GM19372 (cell line): ENCODE data around the gene TLE1.

ENCODE experiments used
- ATAC-seq: cut with Tn5 transposase; IDR thresholded peaks from one replicate; pipeline ENCODE4 v1.9.1; 2021; ENCODE audit warnings: mild to moderate bottlenecking, low read depth, moderate library complexity; ENCODE audit not compliant: unreplicated experiment

Gene TLE1

DNA sequence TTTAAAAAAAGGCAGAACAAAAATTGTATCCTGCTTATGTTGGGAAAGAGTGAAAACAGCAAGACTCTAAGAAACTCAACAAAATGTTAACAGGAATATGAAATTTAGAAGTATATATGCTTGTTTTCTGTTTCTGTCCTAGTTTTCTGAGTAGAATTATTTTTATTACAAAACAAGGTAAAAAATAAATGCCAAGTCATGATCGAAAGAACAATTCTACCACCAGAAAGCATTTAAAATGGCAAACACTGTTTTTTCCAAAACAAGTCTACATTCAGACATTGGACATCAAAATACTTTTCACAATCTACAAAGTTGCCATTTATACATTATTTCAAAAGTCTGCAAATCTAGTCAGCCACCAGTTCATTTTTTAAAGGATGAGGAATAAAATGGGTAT is 102.6 kb downstream of the TLE1 start:
- no peak for ATAC-seq

- no peak for ATAC-seq
Measured at GRCh38 chr9:81585191-81585763, 104.1 kb downstream of the TLE1 start.

GRCh38 chr9:81584099-81584498 is 105.2 kb downstream of the TLE1 start:
- no peak for ATAC-seq

GRCh38 chr9:81581986-81582385 is 107.4 kb downstream of the TLE1 start:
- ATAC-seq, result no peak

GRCh38 chr9:81579381-81579780 is 110.0 kb downstream of the TLE1 start:
- ATAC-seq, result no peak

- no peak for ATAC-seq
Measured at GRCh38 chr9:81578606-81579005, 110.7 kb downstream of the TLE1 start.

DNA sequence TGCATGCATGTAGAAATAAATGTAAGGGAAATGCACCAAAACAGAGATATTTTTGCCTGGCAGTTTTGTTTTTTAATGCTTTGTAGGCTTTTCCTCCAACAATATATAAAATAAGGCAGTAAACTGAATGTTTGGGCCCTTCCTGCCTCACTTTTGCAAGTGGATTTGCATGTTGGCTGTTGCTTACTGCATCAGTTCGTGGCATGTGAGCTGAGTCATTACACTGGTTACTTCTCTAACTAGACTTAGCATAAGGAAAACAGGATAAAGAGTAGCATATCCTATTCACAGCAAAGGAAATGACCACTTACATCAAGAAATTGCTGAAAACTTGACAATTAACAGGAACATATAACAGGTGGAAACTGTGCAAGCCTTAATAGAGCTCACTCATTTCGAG is 113.4 kb downstream of the TLE1 start:
- no peak for ATAC-seq

DNA sequence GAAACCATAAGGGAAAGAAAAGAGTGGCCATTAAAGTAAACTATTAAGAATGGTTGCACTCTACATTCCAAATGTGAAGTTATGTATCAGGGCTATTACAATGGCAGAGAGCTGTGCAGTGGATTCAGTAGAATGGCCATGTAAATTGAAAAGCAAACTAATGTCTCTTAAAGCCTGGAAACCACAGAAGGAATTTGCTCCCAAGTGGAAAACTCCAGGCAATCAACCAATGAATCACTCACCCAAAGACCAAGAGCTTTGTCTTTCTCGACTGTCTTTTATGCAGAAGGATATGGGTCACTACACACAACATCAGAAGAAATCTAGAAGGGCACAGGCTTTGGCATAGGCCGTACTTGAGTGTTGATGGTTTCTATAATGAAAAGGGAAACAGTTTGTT is 114.9 kb downstream of the TLE1 start:
- no peak for ATAC-seq

DNA sequence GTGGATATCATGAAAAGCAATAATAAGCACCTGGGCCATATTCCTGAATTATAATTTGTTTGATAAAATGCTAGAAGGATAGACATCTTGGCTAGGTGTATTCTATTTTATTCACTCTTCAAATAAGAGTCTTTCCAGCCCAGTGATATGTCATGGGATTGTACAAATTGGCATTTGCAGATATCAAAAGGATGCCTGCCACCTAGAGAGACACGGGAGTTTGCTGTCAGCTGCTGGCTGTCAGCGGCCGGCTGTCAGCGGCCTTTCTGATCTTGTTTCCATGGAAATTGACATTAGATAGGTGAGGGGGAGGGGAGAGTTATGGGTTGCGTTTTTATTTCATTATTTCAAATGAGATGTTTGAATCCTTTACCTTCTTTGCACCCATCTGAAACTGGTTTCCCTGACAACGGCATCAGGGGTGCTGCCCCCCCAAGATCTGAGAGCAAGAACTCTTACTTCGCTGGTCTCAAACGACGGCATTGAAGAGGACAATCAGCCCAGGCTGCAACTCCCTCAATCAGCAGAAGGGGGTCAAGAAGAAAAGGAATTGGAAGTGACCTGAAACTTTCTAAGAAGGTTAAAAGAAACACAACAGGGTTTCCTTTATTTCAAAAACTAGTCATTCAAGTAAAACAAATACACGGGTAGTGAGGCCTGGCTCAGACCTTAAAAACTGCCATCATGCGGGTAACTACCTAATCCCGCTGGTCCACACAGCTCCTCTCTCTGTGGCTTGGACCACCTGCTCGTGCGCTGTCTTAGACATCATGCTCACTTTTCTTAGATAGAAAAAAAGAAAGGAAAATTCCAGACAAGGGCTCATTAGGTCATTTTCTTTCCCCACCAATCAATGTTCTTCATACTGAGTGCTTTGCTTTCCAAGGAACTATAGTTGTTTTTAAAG is 115.7 kb downstream of the TLE1 start:
- no peak for ATAC-seq

DNA sequence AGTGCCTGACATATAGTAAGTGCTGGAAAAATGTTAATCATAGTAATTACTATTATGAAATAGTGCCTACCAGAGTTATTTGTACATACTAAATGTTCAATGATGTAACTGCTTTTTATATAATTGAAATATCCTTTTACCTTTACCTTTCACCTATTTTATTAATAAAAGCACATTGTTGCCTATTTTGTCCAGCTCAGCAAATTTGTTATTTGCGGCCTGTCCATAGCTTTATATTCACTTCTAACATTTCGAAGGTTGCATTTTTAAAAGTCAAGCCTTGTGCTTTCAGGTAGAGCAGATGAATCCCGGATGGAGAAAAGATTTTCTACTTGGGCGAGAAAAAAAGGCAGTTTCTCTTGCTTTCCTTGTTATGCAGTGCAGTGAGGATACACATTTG is 119.3 kb downstream of the TLE1 start:
- no peak for ATAC-seq

DNA sequence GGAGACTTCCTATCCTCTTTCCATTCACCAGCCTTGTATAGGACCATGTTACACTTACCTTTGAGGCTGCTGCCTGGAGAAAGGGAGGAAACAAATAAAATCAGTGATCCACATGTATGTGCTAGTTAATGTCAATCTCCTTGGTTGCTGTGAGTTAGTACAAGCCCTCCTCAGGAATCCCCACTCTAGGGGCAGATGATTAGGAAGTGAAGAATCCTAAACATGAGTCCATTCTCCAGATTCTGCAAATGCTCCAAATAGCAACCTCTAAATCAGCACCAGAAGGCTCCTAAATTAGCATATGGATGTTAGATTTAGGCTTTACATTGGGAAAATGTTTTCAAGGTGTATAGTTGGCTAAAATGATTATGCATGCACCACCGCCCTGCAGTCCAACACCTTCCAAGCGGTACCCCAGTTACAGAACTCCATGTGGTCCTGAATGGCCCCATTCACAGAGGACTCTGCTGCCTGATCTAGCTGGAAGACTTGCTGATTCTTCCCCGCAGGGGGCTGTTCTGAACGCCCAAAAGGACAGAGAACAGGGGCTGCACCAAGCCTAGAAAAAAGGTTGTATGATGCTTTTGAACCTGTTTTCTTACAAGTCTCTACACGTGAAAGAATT is 123.2 kb downstream of the TLE1 start:
- no peak for ATAC-seq

DNA sequence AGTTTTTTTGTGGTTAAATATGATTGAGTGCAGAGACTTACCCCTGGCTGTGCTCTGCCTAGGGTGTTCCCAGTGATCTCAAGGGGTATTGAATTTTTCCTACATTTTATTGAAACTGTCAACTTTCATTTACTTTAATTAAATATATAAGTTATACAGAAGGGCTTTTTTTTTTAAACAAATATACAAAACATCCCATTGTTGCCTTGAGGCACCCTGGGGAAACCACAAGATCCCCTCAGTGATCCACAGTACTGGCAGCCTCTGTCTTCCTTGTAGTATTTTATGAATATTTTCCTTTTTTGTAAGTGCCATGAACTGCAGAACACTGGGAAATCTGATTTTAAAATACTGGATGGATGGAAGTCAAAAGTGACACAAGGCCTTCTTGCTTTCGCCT is 123.7 kb downstream of the TLE1 start:
- no peak for ATAC-seq

GRCh38 chr9:81565144-81565543 is 124.2 kb downstream of the TLE1 start:
- no peak for ATAC-seq

GRCh38 chr9:81564632-81565031 is 124.7 kb downstream of the TLE1 start:
- ATAC-seq, result no peak

GRCh38 chr9:81563739-81564138 is 125.6 kb downstream of the TLE1 start:
- no peak for ATAC-seq

- no peak for ATAC-seq
Measured at GRCh38 chr9:81563020-81563407, 126.3 kb downstream of the TLE1 start.

DNA sequence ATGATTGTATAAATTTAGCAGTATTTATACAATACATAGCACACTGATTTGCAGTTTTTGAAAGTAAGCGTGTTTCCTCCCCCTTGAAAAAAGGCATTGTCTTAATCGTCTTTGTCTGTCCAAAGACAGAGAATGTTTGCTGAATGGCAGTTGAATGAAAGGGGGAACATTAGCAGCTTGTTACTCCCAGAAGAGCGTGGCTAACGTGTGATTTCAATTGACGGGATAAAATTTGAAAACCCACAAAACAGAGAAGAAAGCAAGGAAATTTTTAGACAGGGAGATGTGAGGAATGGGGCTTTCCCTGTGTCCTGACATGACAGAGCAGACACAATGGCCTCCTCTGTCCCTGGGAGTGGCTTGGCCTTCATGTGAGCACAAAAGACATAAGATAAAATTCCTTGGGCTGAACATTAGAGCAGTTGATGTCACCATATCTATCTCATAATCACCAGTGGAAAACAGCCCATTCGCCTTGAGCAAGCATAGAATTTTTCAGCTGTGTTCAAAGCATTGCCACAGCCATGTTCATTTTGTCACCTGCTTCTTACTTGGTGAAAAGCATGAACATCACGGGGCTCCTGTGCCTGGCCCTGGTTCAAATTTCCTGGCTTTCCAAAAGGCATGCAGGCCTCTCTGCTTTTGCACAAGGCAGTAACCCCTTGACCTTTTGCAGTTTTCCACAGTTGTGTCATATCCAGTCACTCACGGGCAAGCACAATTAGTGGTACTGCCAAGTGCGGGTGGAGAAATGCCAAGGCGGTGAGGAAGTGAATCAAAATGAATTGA is 126.9 kb downstream of the TLE1 start:
- ATAC-seq, result no peak

- ATAC-seq, result no peak
Measured at GRCh38 chr9:81560851-81561732, 128.3 kb downstream of the TLE1 start.

GRCh38 chr9:81559709-81560108 is 129.6 kb downstream of the TLE1 start:
- ATAC-seq, result no peak

DNA sequence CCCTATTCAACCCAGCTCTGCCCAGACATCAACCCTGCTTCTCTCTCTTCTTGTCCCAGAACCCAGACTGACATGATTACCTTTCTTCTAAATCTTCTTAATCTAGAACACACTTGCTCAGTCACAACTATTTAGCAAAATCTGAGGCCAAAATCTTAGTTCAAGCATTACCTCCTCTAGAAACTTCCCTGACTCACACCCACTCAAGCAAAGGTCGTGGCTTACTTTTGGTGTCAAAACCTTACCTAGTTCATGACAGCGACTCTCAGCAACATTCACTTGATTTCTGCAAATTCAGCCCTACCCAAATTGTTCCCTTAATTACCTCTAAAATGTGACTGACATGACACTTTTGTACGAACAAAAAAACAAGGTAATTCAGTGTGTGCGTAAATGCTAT is 130.2 kb downstream of the TLE1 start:
- ATAC-seq, result no peak
